Stimulated activated CD4-positive, alpha-beta T cell treated with anti-CD3 and anti-CD28 coated beads, Interleukin-12 subunit alpha, Interleukin-12 subunit beta, amount 100 ng/mL, for 4 hours (primary cell): Measurements from ENCODE around the gene ARL10.

Source experiments
- DNase-seq: peaks from one replicate; pipeline ENCODE4 v3.0.0-alpha.2; 2020

The ARL10 gene

GRCh38 chr5:176365351-176366231 is at the start of gene ARL10:
Gene ARL10, plus strand, starts transcription at chr5:176365487. Its CDS starts 77 bp downstream, at chr5:176365564.
- DNase-seq = peak; percentile 69

- DNase-seq = no peak
Measured at GRCh38 chr5:176317534-176318374, 47.5 kb upstream of the ARL10 start.

GRCh38 chr5:176319827-176320554 is 45.3 kb upstream of the ARL10 start:
- DNase-seq = no peak

- no peak for DNase-seq
Measured at GRCh38 chr5:176320577-176320976, 44.7 kb upstream of the ARL10 start.

GRCh38 chr5:176334031-176334770 is 31.1 kb upstream of the ARL10 start:
- no peak for DNase-seq

- no peak for DNase-seq
Measured at GRCh38 chr5:176337913-176338312, 27.4 kb upstream of the ARL10 start.

- no peak for DNase-seq
Measured at GRCh38 chr5:176339304-176339703, 26.0 kb upstream of the ARL10 start.

GRCh38 chr5:176341325-176342157 is 23.7 kb upstream of the ARL10 start:
- no peak for DNase-seq

GRCh38 chr5:176342158-176342483 is 23.2 kb upstream of the ARL10 start:
- DNase-seq = no peak

- DNase-seq = no peak
Measured at GRCh38 chr5:176342766-176343458, 22.4 kb upstream of the ARL10 start.

GRCh38 chr5:176350416-176350815 is 14.9 kb upstream of the ARL10 start:
- DNase-seq = no peak

- DNase-seq = no peak
Measured at GRCh38 chr5:176352116-176352878, 13.0 kb upstream of the ARL10 start.

GRCh38 chr5:176353533-176353932 is 11.8 kb upstream of the ARL10 start:
- DNase-seq = no peak

GRCh38 chr5:176355400-176356178 is 9.7 kb upstream of the ARL10 start:
- no peak for DNase-seq

GRCh38 chr5:176356179-176356566 is 9.1 kb upstream of the ARL10 start:
- no peak for DNase-seq

- DNase-seq = no peak
Measured at GRCh38 chr5:176359658-176360057, 5.6 kb upstream of the ARL10 start.

GRCh38 chr5:176360894-176361436 is 4.3 kb upstream of the ARL10 start:
- no peak for DNase-seq

- peak; percentile 92 for DNase-seq
Measured at GRCh38 chr5:176361437-176362232, 3.7 kb upstream of the ARL10 start, which contains the start of gene KIAA1191. Gene KIAA1191, minus strand, starts transcription at chr5:176361764. Its CDS starts 2,256 bp downstream, at chr5:176359508.
